CD4-positive, alpha-beta T cell treated with Interferon gamma for 1 hour (primary cell): ENCODE measurements around the gene VWF.
"Not testable (repeated sequence)": the region's sequence is repeated elsewhere in the genome, so short reads cannot be mapped to it uniquely, and the experiment has no call there.

Experiments
- DNase-seq: peaks from one replicate; pipeline ENCODE4 v3.0.0-alpha.2; 2020

The VWF gene

DNA sequence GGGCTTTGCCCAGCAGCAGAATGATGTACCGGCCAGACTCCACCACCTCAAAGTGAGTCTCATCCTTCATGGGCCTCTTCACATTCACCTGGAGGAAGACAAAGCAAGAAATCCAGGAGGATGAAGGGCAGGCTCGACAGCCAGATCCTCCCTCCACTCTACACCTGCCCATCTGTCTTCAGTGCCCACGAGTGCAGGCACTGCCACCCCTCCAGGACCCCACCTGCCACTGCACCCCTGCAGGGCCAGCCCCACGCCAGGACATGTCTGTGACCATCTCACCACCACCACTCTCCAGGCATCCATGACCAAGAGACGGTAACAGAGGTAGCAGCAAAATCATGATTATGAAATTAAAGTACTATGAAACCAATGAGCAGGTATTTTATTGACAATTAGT lies 95.1 kb downstream of the VWF start:
- DNase-seq, result no peak

- no peak for DNase-seq
These were observed 97.5 kb downstream of the VWF start for GRCh38 chr12:6026998-6027397.

- DNase-seq, result not testable (repeated sequence)
These were observed 98.7 kb downstream of the VWF start for GRCh38 chr12:6025703-6026298.

GRCh38 chr12:6024066-6024465 lies 100.4 kb downstream of the VWF start:
- DNase-seq, result not testable (repeated sequence)

- DNase-seq, result no peak
These were observed 103.5 kb downstream of the VWF start for GRCh38 chr12:6020930-6021329.

GRCh38 chr12:6020511-6020910 lies 104.0 kb downstream of the VWF start:
- not testable (repeated sequence) for DNase-seq

DNA sequence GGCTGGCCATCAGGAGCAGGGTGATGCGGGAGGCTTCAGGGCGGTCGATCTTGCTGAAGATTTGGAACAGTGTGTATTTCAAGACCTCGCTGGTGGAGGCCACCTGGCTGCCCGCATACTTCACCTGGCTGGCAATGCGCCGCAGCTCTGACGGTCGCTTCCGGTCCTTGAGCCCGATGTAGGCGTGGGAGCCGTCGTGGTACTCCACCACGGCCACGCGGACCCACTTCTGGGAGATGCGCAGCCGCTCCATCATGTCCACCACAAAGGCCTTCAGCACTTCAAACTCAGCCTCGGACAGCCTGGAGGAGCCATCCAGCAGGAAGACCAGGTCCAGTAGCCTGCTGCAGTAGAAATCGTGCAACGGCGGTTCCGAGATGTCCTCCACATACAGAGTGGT lies 105.2 kb downstream of the VWF start:
- DNase-seq, result not testable (repeated sequence)

DNA sequence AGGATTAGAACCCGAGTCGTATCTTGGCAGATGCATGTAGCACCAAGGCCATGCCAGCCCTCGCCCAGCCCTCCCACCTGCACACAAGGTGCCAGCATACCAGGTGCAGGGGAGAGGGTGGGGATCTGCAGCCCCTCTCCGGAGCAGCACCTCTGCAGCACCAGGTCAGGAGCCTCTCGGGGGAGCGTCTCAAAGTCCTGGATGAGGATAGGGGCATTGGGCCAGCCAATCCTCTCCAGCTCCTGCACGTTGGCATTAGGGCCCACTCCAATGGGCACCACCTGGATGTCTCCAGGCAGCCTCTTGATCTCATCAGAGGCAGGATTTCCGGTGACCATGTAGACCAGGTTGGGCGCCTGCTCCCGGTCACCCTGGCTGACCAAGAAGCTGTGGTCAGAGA lies 106.2 kb downstream of the VWF start:
- DNase-seq, result no peak

- no peak for DNase-seq
These were observed 107.7 kb downstream of the VWF start for GRCh38 chr12:6016756-6017155.

DNA sequence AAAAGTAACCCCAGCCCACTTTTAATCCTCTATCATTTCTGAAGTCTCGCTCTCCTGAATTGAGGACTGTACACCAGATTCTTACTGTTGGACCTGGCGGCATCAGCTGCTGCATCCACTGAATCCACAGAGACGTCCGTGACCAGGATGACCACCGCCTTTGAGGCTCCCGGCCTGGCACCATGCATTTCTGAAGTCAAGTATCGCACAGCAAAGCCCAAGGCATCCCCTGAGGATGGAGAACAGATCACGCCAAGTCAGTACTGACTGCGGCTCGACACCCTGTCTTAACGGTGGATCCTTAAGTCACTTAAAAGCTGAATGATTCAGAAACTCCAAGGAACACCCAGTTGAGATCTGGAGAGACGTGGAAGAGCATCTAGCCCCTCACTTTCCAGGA lies 108.5 kb downstream of the VWF start:
- DNase-seq, result not testable (repeated sequence)

GRCh38 chr12:6015271-6015670 lies 109.2 kb downstream of the VWF start:
- DNase-seq, result not testable (repeated sequence)

GRCh38 chr12:6010631-6011350 lies 113.7 kb downstream of the VWF start:
- DNase-seq, result not testable (repeated sequence)

DNA sequence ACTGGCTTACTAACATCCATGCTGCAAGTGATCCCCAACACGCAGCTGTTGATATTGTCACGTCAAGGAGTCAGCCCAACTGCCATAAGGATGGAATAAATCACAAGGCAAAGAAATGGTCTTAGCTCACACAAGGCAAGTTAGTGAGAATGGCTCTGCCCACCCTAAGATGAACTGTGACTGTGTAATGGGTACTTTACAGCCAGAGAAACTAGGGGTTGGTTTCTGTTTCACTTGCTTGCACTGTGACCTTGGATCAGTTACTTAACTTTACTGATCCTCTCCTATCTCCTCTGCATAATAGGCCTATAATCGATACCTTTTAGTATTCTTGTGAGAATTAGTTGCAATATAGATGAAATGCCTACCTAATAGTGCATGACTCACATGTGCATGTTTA lies 127.2 kb downstream of the VWF start:
- DNase-seq, result no peak

DNA sequence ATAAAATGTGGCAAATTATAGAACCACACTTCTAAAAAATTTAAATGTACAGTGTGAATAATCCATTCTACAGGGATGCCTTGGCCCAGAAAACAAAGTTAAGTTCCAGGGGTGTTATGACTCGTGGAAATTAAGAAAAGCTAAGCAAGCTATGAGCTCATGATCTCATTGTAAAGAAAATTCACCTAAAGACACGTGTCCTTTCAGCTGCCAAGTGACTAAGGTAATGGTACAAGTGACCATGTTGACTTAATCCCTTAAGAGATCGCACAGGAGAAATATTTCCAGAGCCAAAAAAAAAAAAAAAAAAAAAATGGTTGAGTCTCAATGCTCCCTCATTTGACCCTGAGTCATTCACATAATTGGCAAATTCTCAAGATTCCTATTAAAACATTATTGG lies 128.0 kb downstream of the VWF start:
- no peak for DNase-seq

DNA sequence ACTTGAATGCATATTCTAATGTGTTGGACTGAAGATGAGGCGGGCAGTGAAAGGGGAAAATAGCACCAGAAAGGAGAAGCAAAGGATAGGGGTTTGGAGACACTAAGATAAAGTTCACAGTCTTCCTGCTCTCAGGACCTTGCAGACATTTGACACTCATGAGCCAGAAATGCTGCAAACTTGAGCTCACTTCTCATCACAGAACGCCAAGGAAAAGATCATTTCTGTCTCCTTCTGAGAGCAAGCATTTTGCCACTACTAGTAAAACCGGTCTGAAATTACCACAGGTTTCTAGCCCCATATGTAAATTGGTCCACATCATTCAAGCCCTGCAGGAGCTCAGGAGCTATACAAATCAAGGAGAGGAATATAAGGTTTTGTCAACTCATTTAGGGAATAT lies 134.8 kb downstream of the VWF start:
- DNase-seq, result no peak

DNA sequence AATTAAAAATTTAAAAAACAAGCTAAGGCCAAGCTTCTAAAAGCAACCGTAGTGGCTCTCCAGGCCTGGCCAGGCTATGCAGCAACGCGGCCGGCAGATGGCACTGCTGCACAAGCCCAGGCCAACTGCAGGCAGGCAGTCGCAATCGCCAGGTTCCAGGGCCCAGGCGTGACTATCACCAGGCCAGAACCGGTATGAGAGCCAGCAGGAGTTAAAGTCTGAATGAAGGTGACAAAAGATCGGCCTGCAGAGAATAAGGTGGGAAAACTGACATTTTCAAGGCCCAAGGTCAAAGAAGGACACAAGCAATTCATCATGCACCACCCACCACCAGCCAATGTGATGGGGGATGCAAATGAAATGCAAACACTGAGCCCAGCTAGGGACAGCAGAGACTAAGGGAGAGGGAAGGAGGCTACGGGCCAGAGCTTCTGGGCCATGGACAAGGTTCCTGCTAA lies 135.8 kb downstream of the VWF start:
- peak; percentile 63 for DNase-seq

DNA sequence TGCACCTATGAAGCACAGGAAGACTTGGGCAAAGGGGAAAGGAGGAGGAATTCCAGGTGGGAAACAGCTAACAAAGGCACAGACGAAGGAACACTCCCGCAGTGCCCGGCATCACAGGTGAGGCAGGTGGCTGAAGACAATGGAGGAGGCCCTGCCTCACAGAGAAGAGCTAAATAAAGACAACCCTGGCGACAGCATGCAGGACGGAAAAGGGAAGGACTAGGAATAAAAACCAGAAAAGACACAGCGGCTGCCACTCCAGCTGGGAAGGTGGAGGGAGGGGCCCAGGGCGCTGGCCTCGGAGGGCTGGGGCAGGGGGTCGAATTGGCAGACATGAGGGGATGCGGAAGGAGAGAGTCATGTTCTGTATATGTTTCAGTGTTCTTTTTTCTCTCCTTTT lies 136.4 kb downstream of the VWF start:
- no peak for DNase-seq

GRCh38 chr12:5987573-5987972 lies 136.9 kb downstream of the VWF start:
- DNase-seq, result no peak

DNA sequence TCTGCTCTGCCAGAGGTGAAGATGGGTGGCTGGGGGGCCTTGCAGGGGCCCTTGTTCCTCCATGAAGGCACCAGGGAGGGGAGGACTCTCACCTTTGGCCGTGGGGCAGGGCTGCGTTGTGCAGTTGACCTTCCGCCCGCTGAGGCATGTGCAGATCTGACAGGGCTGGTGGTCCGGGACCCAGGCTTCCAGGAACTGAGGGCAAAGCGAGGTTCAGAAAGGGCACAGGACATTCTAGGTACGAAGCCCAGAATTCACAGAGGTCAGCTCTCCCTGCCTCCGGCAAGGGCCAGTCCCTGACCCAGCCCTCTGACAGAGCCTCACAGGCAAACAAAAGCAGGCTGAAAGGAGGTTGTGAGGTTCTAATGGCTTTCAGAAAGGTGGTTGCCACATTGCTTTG lies 139.0 kb downstream of the VWF start:
- no peak for DNase-seq

- no peak for DNase-seq
These were observed 139.6 kb downstream of the VWF start for GRCh38 chr12:5984873-5985272.

- no peak for DNase-seq
These were observed 142.4 kb downstream of the VWF start for GRCh38 chr12:5982106-5982505.

- DNase-seq, result no peak
These were observed 146.9 kb downstream of the VWF start for GRCh38 chr12:5977556-5977955.

DNA sequence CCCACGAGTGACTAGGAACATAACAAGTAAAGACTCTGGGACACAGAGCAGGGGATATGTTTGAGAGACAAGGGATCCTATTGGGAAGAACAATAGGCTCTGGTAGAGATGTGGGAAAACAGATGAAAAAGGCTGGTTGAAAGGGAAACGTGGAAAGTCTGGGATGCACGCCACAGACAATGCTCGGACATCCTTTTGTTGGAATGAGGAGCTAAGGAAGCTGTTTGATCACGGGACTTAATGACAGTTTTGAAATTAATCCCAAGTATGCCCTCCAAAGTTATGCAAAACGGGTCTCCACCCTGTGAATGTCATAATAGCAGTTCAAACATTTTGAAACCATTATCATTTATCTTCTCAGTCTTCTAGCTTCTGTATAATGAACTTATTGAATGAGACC lies 147.8 kb downstream of the VWF start:
- no peak for DNase-seq

DNA sequence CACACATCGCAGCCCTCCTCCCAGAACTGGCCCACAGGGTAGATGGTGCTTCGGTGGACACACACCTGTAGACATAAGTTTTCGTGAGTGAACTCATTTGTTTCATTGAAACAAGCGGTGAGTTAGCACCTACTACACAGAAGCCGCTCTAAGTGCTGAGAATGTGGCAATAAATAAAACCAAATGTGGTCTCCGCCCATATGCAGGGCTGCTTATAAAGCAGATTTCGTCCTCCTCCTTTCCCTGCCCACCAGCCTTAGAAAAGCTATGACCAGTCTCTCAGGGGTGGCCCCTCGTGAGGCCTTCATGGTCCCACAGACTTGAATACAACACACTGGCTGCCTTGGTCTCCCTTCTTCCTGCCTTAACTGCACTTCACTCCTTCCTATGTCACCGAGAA lies 148.3 kb downstream of the VWF start:
- DNase-seq, result no peak
